OCI-LY1 (cell line): ENCODE results near the gene JMJD1C.

Source experiments
- CTCF ChIP-seq: fragments of 200-600 bp; sonication (generic), shearing (Covaris generic); IDR thresholded peaks from 2 replicates; pipeline ENCODE4 v1.5.1; 2017; ENCODE audit warnings: mild to moderate bottlenecking, antibody characterized with exemption, low read length, moderate library complexity, mixed read lengths
- EZH2 ChIP-seq: fragments of 200-600 bp; sonication (generic), shearing (Covaris generic); IDR thresholded peaks from 2 replicates; pipeline ENCODE4 v1.8.0; 2017; ENCODE audit warnings: borderline replicate concordance, mixed run types, mild to moderate bottlenecking, antibody characterized with exemption, low read length, moderate library complexity, mixed read lengths

- TF ChIP-seq CTCF (no peak), EZH2 (no peak)
Observed at GRCh38 chr10:63236113-63236935, 229.5 kb downstream of the JMJD1C start.
